IPS-11a (cell line): ENCODE results near the gene TMEM116.
"Not testable (repeated sequence)": the region's sequence is repeated elsewhere in the genome, so short reads cannot be mapped to it uniquely, and the experiment has no call there.

Experiments used
- H3K4me3 ChIP-seq: one replicate; pipeline ENCODE4 v1.5.1; 2013; ENCODE audit warnings: low read depth, low read length, control low read depth

The TMEM116 gene

DNA sequence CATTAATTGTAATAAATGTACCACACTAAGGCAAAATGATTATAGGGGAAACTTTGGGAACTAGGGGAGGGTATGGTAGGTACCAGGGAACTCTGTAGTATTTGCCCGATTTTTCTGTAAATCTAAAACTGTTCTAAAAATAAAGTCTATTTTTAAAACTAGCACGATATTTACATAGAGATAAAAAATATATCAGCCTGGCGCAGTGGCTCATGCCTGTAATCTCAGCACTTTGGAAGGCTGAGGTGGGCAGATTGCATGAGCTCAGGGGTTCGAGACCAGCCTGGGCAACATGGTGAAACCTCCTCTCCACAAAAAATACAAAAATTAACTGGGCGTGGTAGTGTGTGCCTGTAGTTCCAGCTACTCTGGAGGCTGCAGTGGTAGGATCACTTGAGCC is 32.4 kb downstream of the TMEM116 start:
- no peak overlapping the region for H3K4me3 ChIP-seq

- H3K4me3 ChIP-seq: no peak overlapping the region
These were observed 34.4 kb downstream of the TMEM116 start for GRCh38 chr12:111978545-111978944.

DNA sequence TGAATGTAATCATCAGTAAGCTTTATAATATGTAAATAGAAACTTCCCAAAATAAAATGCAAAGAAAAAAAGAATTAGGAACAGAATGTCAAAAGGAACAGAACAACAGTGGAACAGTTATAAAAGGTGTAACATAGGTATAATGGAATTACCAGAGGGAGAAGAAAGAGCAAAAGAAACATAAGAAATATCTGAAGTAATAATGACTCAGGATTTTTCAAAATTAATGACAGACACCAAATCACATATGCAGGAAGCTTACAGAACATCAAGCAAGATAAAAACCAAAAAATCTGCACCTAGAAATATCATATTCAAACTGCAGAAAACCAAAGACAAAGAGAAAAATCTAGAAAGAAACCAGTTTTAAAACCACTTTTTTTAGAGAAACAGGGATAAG is 36.1 kb downstream of the TMEM116 start:
- H3K4me3 ChIP-seq: no peak overlapping the region

GRCh38 chr12:111976291-111976690 is 36.7 kb downstream of the TMEM116 start:
- H3K4me3 ChIP-seq: no peak overlapping the region

- no peak overlapping the region for H3K4me3 ChIP-seq
These were observed 37.6 kb downstream of the TMEM116 start for GRCh38 chr12:111975161-111975931.

DNA sequence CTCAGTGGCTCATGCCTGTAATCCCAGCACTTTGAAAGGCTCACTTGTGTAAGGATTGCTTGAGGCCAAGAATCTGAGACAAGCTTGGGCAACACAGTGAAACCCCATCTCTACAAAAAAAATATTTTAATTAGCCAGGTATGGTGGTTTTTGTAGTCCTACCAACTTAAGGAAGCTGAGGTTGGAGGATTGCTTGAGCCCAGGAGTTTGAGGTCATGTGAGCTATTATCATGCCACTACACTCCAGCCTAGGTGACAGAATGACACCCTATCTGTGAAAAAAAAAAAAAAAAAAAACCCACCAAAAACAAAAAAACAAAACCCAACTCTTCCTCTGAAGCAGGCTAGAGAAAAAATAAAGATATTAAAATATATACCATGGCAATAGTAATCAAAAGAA is 41.2 kb downstream of the TMEM116 start:
- H3K4me3 ChIP-seq: no peak overlapping the region

GRCh38 chr12:111964935-111965334 is 48.0 kb downstream of the TMEM116 start:
- H3K4me3 ChIP-seq: no peak overlapping the region

DNA sequence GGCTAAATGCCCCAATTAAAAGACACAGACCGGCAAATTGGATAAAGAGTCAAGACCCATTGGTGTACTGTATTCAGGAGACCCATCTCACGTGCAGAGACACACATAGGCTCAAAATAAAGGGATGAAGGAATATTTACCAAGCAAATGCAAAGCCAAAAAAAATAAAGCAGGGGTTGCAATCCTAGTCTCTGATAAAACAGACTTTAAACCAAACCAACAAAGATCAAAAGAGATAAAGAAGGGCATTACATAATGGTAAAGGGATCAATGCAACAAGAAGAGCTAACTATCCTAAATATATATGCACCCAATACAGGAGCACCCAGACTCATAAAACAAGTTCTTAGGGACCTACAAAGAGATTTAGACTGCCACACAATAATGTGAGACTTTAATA is 53.4 kb downstream of the TMEM116 start:
- not testable (repeated sequence) for H3K4me3 ChIP-seq

- not testable (repeated sequence) for H3K4me3 ChIP-seq
These were observed 55.7 kb downstream of the TMEM116 start for GRCh38 chr12:111957224-111957623.

DNA sequence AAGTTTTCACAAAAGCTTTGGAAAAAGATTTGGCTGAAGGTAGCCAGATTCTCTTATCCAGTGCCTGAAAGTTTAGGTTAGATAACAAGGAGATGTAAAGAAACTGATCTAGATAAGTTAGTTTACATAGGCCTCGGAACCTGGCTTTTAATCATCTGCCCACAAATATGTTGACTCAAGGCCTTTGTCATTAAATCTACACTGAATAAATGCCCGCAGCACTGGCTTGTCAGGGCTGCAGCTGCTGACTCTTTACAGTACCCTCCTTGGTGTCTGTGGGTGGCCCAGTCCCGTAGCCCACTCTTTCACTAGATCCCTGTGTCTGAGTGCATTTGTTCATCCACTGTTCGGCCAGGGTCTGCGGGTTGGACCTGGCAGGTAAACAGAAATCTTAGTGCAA is 58.0 kb downstream of the TMEM116 start:
- no peak overlapping the region for H3K4me3 ChIP-seq

DNA sequence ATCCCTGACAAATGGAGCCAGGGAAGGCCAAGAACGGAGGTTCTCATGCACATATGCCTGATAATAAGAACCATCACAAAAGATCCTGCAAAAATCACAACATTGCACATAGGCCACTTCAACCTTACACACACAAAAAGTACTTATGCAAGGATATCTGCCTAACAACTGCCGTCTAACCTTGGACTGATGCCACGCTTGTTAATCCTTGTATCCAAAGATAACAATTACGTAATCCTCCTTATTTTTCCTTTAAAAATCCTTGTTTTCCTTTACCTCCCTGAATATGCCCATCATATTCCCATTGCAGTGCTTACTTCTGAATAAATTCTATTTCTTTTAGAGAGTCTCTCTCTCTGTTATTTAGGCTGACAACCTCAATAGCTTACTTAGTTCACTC is 59.5 kb downstream of the TMEM116 start:
- no peak overlapping the region for H3K4me3 ChIP-seq

GRCh38 chr12:111952084-111952787 is 60.7 kb downstream of the TMEM116 start:
- H3K4me3 ChIP-seq: not testable (repeated sequence)

GRCh38 chr12:111950961-111951676 is 61.8 kb downstream of the TMEM116 start:
- H3K4me3 ChIP-seq: not testable (repeated sequence)

GRCh38 chr12:111943929-111944328 is 69.0 kb downstream of the TMEM116 start:
- H3K4me3 ChIP-seq: no peak overlapping the region

- H3K4me3 ChIP-seq: no peak overlapping the region
These were observed 70.4 kb downstream of the TMEM116 start for GRCh38 chr12:111942557-111942956.

- H3K4me3 ChIP-seq: no peak overlapping the region
These were observed 75.5 kb downstream of the TMEM116 start for GRCh38 chr12:111937429-111937828.

- no peak overlapping the region for H3K4me3 ChIP-seq
These were observed 76.1 kb downstream of the TMEM116 start for GRCh38 chr12:111936869-111937268.

GRCh38 chr12:111932241-111932640 is 80.7 kb downstream of the TMEM116 start:
- no peak overlapping the region for H3K4me3 ChIP-seq

DNA sequence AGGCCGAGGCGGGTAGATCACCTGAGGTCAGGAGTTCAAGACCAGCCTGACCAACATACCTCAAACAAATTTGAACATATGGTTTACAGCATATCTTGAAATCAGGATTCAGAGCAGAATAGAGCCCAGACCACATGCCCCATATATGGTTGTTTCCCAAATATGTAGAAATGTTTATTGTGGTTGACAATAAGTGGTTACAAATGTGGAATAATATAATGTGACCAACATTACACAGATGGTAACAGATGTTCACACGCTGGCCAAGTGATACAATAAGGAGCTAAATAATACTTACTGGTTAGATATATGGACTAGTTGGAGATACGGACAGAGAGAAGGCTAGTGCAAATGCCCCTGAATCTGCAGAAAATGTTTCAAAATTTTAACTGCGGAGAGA is 85.6 kb downstream of the TMEM116 start:
- no peak overlapping the region for H3K4me3 ChIP-seq

DNA sequence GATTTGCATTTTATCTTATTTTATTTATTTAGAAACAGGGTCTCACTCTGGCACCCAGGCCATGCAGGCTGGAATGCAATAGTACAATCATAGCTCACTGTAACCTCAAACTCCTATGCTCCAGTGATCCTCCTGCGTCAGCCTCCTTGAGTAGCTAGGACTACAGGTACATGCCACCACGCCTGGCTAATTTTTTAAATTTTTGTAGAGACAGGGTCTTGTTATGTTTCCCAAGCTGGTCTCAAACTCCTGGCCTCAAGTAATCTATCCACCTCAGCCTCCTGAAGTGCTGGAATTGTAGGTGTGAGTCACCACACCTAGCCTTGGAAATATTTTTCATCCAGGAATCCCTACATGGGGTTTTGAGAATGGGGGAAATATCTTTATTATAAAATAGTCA is 86.3 kb downstream of the TMEM116 start:
- H3K4me3 ChIP-seq: no peak overlapping the region

GRCh38 chr12:111925171-111925570 is 87.8 kb downstream of the TMEM116 start:
- H3K4me3 ChIP-seq: no peak overlapping the region

GRCh38 chr12:111907740-111908139 is 105.2 kb downstream of the TMEM116 start:
- H3K4me3 ChIP-seq: no peak overlapping the region
